ENCODE results near the gene DKC1. TPM values are rescaled to one million over a fixed set of nuclear protein-coding genes. Genes with fewer than 3 reads are reported as not detected.
"Not testable (repeated sequence)": the region's sequence is repeated elsewhere in the genome, so short reads cannot be mapped to it uniquely, and the experiment has no call there.

Gene DKC1
- total and polyA plus RNA-seq, 8 donors: 5.8 to 113 (median 26.1) TPM

GRCh38 chrX:154819771-154820341, 57.2 kb downstream of the DKC1 start:
- Histone ChIP-seq H3K4me1 (no peaks in the 10 kb centered on the region), H3K27ac (no peak overlapping the region), H3K4me3 (no peak overlapping the region), H3K9me3 (no peaks in the 10 kb centered on the region), H3K36me3 (no peaks in the 10 kb centered on the region), H3K27me3 (no peaks in the 10 kb centered on the region)
- no peak for DNase-seq
- TF ChIP-seq CTCF (IDR thresholded peaks at IDR 0.05) (no peak), POLR2A (IDR thresholded peaks at IDR 0.05) (no peak), POLR2AphosphoS5 (IDR thresholded peaks at IDR 0.05) (no peak), EP300 (IDR thresholded peaks at IDR 0.05) (no peak)
- WGBS, 5 donors: 67 to 88% (median 84%) methylated on average over 7 of the region's 7 CpGs
- intact Hi-C loops (cut with DNase I; ENCODE audit: low total_unique reads): no loop called here

GRCh38 chrX:154821523-154821922, 58.9 kb downstream of the DKC1 start:
- Histone ChIP-seq H3K36me3 (no peaks in the 10 kb centered on the region), H3K27ac (no peak overlapping the region), H3K4me3 (no peak overlapping the region), H3K9me3 (no peaks in the 10 kb centered on the region), H3K4me1 (no peaks in the 10 kb centered on the region), H3K27me3 (no peaks in the 10 kb centered on the region)
- DNase-seq: no peak
- intact Hi-C loops (cut with DNase I; ENCODE audit: low total_unique reads): no loop called here
- TF ChIP-seq POLR2AphosphoS5 (IDR thresholded peaks at IDR 0.05) (no peak), CTCF (IDR thresholded peaks at IDR 0.05) (no peak), POLR2A (IDR thresholded peaks at IDR 0.05) (no peak), EP300 (IDR thresholded peaks at IDR 0.05) (no peak)

- H3K27me3 ChIP-seq: no peaks in the 10 kb centered on the region
- WGBS, 5 donors: 54 to 75% (median 66%) methylated on average over 3 of the region's 3 CpGs
- H3K4me3 ChIP-seq: no peak overlapping the region
- no peaks in the 10 kb centered on the region for H3K36me3 ChIP-seq
- H3K9me3 ChIP-seq: no peaks in the 10 kb centered on the region
- TF ChIP-seq POLR2AphosphoS5 (IDR thresholded peaks at IDR 0.05): no peak
- TF ChIP-seq CTCF (IDR thresholded peaks at IDR 0.05): no peak
- no peak for TF ChIP-seq EP300 (IDR thresholded peaks at IDR 0.05)
- no peaks in the 10 kb centered on the region for H3K4me1 ChIP-seq
- H3K27ac ChIP-seq: no peak overlapping the region
- no peak for DNase-seq
- intact Hi-C loops (cut with DNase I; ENCODE audit: low total_unique reads): no loop called here
Observed at GRCh38 chrX:154822029-154822428, 59.4 kb downstream of the DKC1 start.

GRCh38 chrX:154824638-154825037, 62.0 kb downstream of the DKC1 start:
- TF ChIP-seq POLR2A (IDR thresholded peaks at IDR 0.05) (no peak), EP300 (IDR thresholded peaks at IDR 0.05) (no peak), CTCF (IDR thresholded peaks at IDR 0.05) (no peak), POLR2AphosphoS5 (IDR thresholded peaks at IDR 0.05) (no peak)
- Histone ChIP-seq H3K4me3 (no peak overlapping the region), H3K27me3 (no peaks in the 10 kb centered on the region), H3K4me1 (no peaks in the 10 kb centered on the region), H3K36me3 (no peaks in the 10 kb centered on the region), H3K27ac (no peak overlapping the region), H3K9me3 (no peaks in the 10 kb centered on the region)
- WGBS, 5 donors: 63 to 89% (median 84%) methylated on average over 1 of the region's 1 CpG
- DNase-seq: no peak
- intact Hi-C loops (cut with DNase I; ENCODE audit: low total_unique reads): no loop called here

GRCh38 chrX:154825586-154825985, 62.9 kb downstream of the DKC1 start:
- H3K27ac ChIP-seq; H3K4me3 ChIP-seq; H3K9me3 ChIP-seq; DNase-seq; intact Hi-C loops (cut with DNase I; ENCODE audit: low total_unique reads); H3K4me1 ChIP-seq; H3K27me3 ChIP-seq; H3K36me3 ChIP-seq: not testable (repeated sequence)
- WGBS, 5 donors: no CpG with 5 or more reads among the region's 3 CpGs

Small RNA genes lying within 50 kb of the gene (small RNA-seq; reads per million reads assigned to genes)
- 0 reads per million in 4 donors for gene SNORA36A

Other genes starting within 250 kb of the DKC1 start
- 10 to 100 TPM; 21.9 to 34.4 (median 24.1) TPM for gene FAM3A, start 246.6 kb upstream of the DKC1 start, total RNA-seq
- 10 to 100 TPM; 36.3 to 61.7 (median 49.0) TPM for gene FAM3A, start 246.6 kb upstream of the DKC1 start, polyA plus RNA-seq
- gene G6PD, start 216.0 kb upstream of the DKC1 start, total RNA-seq: 10 to 100 TPM; 10.3 to 41.7 (median 30.3) TPM
- gene G6PD, start 216.0 kb upstream of the DKC1 start, polyA plus RNA-seq: 10 to 100 TPM; 15.6 to 22.7 (median 19.1) TPM
- 10 to 100 TPM in 3 of 5 donors, 1 to 10 TPM in 2; 7.6 to 22.6 (median 14.8) TPM for gene IKBKG, start 215.2 kb upstream of the DKC1 start, total RNA-seq
- 10 to 100 TPM; 16.8 to 24.3 (median 18.5) TPM for gene IKBKG, start 215.2 kb upstream of the DKC1 start, polyA plus RNA-seq
- gene CTAG1A, start 177.7 kb upstream of the DKC1 start, total RNA-seq: not detected
- not detected for gene CTAG1A, start 177.7 kb upstream of the DKC1 start, polyA plus RNA-seq
- not detected for gene CTAG1B, start 143.6 kb upstream of the DKC1 start, total RNA-seq
- not detected for gene CTAG1B, start 143.6 kb upstream of the DKC1 start, polyA plus RNA-seq
- gene CTAG2, start 109.3 kb upstream of the DKC1 start, total RNA-seq: not detected
- gene CTAG2, start 109.3 kb upstream of the DKC1 start, polyA plus RNA-seq: 1 to 10 TPM in 1 of 3 donors, not detected in 2; 2.9 TPM
- 10 to 100 TPM in 1 of 5 donors, 1 to 10 TPM in 2, under 1 TPM in 1, not detected in 1; 0.58 to 11.0 (median 5.2) TPM for gene GAB3, start 11.8 kb upstream of the DKC1 start, total RNA-seq
- 1 to 10 TPM in 1 of 3 donors, under 1 TPM in 2; 0.93 to 1.7 (median 0.95) TPM for gene GAB3, start 11.8 kb upstream of the DKC1 start, polyA plus RNA-seq
- 10 to 100 TPM in 2 of 5 donors, 1 to 10 TPM in 3; 3.5 to 26.4 (median 9.3) TPM for gene MPP1, start 42.6 kb downstream of the DKC1 start, total RNA-seq
- gene MPP1, start 42.6 kb downstream of the DKC1 start, polyA plus RNA-seq: 10 to 100 TPM in 1 of 3 donors, 1 to 10 TPM in 2; 9.0 to 12.8 (median 9.0) TPM
- gene SMIM9, start 71.8 kb downstream of the DKC1 start, total RNA-seq: not detected
- not detected for gene SMIM9, start 71.8 kb downstream of the DKC1 start, polyA plus RNA-seq
- 1 to 10 TPM; 1.2 to 8.7 (median 3.0) TPM for gene F8A1, start 123.5 kb downstream of the DKC1 start, total RNA-seq
- gene F8A1, start 123.5 kb downstream of the DKC1 start, polyA plus RNA-seq: 10 to 100 TPM; 18.0 to 21.5 (median 18.1) TPM